ENCODE measurements around the gene KDSR.

The KDSR gene

GRCh38 chr18:63329431-63330145, 37.4 kb downstream of the KDSR start:
- TF ChIP-seq CTCF (IDR thresholded peaks at IDR 0.05; ENCODE audit: extremely low read depth, missing control alignments), result no peak
- no peak for DNase-seq (ENCODE audit: low spot score)

GRCh38 chr18:63326011-63326410, 41.0 kb downstream of the KDSR start:
- no peak for DNase-seq (ENCODE audit: low spot score)
- TF ChIP-seq CTCF (IDR thresholded peaks at IDR 0.05; ENCODE audit: extremely low read depth, missing control alignments), result no peak

DNA sequence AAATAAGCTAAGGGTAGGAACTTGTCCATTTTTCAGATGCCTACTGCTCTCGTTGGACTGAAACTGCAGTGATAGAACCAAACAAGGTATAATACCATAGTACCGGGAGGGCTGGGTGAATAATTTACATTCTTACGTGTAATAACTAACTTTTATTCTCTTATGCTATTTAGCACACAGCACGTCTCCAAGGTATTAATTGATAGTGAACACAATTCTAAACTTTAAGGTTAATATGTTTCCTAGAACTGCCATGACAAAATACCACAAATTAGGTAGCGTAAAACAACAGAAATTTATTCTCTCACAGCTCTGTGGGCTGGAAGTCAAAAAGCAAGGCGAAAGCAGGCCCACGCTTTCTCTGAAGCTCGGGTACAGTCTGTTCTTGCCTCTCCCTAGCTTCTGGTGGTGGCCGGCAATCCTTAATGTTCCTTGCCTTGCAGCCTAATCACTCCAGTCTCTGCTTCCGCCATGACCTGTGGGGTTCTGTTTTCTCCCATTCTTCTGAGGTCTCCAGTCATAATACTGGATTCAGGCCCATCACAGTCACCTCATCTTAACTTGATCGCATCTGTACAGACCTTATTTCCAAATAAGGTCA, 41.8 kb downstream of the KDSR start:
- TF ChIP-seq CTCF (IDR thresholded peaks at IDR 0.05; ENCODE audit: extremely low read depth, missing control alignments), result no peak
- DNase-seq (ENCODE audit: low spot score), result no peak

DNA sequence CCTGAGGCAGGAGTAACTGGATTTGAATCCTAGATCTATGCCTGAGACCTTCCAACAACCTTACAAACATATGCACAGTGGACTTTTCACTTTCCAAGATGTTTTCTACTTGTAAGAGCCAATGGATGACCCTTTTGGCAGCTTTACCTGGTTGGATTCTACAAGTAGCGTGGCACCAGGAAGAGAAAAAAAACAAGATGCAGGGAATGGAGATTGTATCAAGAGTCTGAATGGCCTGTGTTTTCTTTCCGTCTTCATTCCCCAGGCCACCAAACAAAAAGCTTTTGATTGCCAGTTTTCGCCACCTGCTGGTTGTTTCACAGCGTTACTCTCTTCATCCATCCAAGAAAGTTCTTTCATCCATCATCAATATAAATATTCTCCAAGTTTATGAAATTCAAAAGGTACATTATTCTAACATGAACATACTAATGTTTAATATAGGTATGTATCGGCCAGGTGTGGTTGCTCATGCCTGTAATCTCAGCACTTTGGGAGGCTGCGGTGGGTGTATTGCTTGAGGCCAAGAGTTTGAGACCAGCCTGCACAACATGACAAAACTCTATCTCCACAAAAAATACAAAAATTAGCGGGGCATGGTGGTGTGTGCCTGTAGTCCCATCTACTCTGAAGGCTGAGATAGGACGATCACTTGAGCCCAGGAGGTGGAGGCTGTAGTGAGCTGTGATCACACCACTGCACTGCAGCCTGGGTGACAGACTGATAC, 43.9 kb downstream of the KDSR start:
- peak; percentile 67 for DNase-seq (ENCODE audit: low spot score)
- peak; percentile 55 for TF ChIP-seq CTCF (IDR thresholded peaks at IDR 0.05; ENCODE audit: extremely low read depth, missing control alignments)

- no peak for DNase-seq (ENCODE audit: low spot score)
- no peak for TF ChIP-seq CTCF (IDR thresholded peaks at IDR 0.05; ENCODE audit: extremely low read depth, missing control alignments)
Observed at GRCh38 chr18:63322206-63322605, 44.8 kb downstream of the KDSR start.

DNA sequence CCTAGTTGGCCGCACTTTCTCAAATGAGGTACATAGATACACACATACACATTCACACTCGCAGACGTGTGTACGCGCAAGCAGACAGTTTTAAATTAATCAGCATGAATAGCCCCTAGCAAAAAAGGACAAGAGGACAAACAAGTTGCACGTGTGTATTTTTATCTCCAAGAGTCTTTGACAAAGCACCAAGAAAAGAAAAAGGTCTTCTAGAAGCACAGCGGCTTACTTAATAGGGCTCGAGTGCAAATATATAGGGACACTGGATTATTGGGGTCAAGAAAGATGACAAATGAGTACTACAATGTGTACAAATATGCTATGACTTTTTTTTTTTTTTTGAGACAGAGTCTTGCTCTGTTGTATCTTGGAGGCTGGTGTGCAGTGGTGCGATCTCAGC, 45.7 kb downstream of the KDSR start:
- DNase-seq (ENCODE audit: low spot score), result no peak
- no peak for TF ChIP-seq CTCF (IDR thresholded peaks at IDR 0.05; ENCODE audit: extremely low read depth, missing control alignments)

DNA sequence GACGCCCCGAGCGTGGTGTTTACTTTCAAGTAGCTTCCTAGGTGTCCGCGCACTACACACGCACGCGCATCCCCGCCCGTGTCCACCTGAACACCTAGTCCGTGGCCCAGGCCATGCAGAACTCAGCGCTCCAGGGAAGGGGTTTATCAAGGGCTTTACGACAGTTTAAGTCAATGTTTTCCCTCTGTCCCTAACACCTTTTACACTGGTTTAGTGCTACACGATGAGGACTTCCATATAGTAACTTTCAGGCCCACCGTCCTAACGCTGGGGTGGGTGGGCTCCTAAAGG, 46.1 kb downstream of the KDSR start:
- no peak for DNase-seq (ENCODE audit: low spot score)
- TF ChIP-seq CTCF (IDR thresholded peaks at IDR 0.05; ENCODE audit: extremely low read depth, missing control alignments), result no peak

Data from GM20000 (cell line).